Measurements from ENCODE around the gene KCNH8.

GRCh38 chr3:19425825-19426224 lies 277.5 kb downstream of the KCNH8 start:
- TF ChIP-seq CTCF (IDR thresholded peaks at IDR 0.05), result no peak
- no peak for TF ChIP-seq SIN3A (IDR thresholded peaks at IDR 0.05; ENCODE audit: borderline replicate concordance, insufficient read depth, low read depth, low read length)

Measured in Panc1 (cell line).